ENCODE measurements around the gene SEC24C.
"Not testable (repeated sequence)": the region's sequence is repeated elsewhere in the genome, so short reads cannot be mapped to it uniquely, and the experiment has no call there.

SEC24C gene

GRCh38 chr10:73743905-73744663, at the start of gene SEC24C:
TSS of gene SEC24C (plus strand) at chr10:73744372. CDS start at chr10:73746833, 2,461 bp downstream.
- peak; percentile 98 for DNase-seq

DNA sequence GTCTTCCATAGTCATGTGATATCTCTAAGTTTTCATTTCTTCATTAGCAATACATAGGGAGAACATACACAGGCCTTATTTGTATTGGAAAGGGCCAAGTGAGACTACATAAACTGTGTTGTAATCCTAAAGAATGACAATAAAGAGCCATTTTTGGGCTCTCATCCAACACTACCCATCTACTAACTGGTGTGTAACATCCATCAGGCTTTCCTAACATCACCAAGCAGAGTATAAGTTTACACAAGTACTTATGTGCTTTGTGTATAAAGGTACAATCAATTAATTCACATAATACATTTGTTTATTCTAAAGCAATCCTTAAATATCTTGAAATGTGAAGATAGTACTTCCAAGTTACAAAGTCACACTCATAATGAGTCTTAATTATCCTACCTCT, 48.9 kb upstream of the SEC24C start:
- not testable (repeated sequence) for DNase-seq

GRCh38 chr10:73697675-73698159, 46.5 kb upstream of the SEC24C start, which contains the start of gene AGAP5:
TSS of gene AGAP5 (minus strand) at chr10:73698109. CDS start at chr10:73697755, 354 bp downstream.
- not testable (repeated sequence) for DNase-seq

DNA sequence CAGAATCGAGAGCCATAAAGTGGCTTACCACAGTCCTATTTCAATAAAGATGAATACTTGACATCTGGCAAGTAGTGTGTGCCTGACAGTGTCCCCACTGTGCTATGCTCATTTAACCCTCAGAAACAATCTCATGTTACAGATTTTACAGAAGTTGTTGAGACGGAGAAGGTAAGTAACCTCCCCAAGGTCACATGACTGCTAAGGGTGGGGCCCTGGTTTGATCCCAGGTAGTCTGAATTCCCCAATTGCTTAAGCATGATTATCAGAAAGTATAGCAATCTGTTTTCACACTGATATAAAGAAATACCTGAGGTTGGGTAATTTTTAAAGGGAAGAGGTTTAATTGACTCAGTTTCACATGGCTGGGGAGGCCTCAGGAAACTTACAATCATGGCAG, 45.4 kb upstream of the SEC24C start:
- not testable (repeated sequence) for DNase-seq

GRCh38 chr10:73703924-73704323, 40.2 kb upstream of the SEC24C start:
- DNase-seq, result not testable (repeated sequence)

- not testable (repeated sequence) for DNase-seq
Observed at GRCh38 chr10:73705506-73706072, 38.6 kb upstream of the SEC24C start.

GRCh38 chr10:73706488-73706887, 37.7 kb upstream of the SEC24C start:
- DNase-seq, result not testable (repeated sequence)

GRCh38 chr10:73707628-73708027, 36.5 kb upstream of the SEC24C start:
- DNase-seq, result not testable (repeated sequence)

- DNase-seq, result not testable (repeated sequence)
Observed at GRCh38 chr10:73708122-73708521, 36.0 kb upstream of the SEC24C start.

GRCh38 chr10:73711683-73712082, 32.5 kb upstream of the SEC24C start:
- DNase-seq, result not testable (repeated sequence)

DNA sequence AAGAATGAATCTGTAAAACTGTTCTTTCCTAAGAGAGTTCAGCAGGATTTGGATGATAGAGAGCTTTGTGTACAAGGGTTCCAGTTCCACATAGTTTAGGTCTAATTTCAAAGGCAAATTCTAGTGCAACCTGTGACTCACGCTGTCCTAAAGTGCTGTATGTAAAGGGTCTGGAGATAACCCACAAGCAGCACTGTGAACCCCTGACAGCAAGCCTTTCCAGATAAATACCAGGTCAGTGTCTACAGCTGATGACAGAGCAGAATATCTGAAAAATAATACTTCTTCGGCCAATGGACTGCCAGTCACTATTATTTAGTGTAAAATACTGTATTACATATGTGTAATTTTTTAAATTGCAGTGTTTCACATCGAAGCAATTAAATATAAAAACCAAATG, 30.3 kb upstream of the SEC24C start:
- not testable (repeated sequence) for DNase-seq

DNA sequence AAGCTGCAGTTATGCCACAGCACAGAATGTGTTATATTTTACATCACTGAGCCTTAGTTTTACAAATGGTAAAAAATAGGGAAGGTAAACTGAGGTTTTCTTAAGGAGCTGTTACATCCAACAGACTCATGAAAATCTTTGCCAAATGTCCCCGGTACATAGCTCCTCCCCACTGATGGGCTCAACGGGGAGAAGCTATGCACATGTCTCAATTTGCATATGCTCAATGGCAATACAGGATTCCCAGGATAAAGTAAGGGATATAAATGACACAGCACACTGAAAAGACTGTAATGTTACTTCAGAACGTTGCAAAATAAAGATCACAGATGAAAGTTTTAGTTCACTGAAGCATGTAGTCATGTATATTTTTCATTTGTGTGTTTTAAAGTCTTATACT, 29.7 kb upstream of the SEC24C start:
- not testable (repeated sequence) for DNase-seq

GRCh38 chr10:73715179-73716156, 28.7 kb upstream of the SEC24C start:
- DNase-seq, result not testable (repeated sequence)

GRCh38 chr10:73716251-73716650, 27.9 kb upstream of the SEC24C start:
- DNase-seq, result no peak

GRCh38 chr10:73717556-73717955, 26.6 kb upstream of the SEC24C start:
- DNase-seq, result no peak

GRCh38 chr10:73720561-73720960, 23.6 kb upstream of the SEC24C start:
- not testable (repeated sequence) for DNase-seq

GRCh38 chr10:73723516-73723915, 20.7 kb upstream of the SEC24C start:
- no peak for DNase-seq

DNA sequence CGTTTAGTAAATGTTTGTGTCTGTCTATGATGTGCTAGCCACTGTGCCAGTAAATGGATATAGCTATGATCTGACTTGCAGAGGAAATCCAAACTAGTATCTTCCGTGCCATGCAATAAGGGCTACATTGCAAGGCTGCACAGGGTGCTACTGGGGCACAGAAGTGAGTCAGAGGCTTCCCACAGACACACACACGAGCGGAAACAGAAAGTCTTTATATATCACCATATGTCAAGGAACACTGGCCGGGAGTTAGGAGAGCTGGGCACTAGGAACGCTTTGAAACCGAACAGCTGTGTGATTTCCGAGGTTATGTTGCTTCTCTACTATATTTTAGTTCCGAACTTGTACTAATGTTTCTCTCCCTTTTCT, 14.4 kb upstream of the SEC24C start:
- DNase-seq, result not testable (repeated sequence)

GRCh38 chr10:73730153-73730906, 13.8 kb upstream of the SEC24C start:
- peak; percentile 94 for DNase-seq

GRCh38 chr10:73731588-73732375, 12.4 kb upstream of the SEC24C start:
- DNase-seq, result no peak

DNA sequence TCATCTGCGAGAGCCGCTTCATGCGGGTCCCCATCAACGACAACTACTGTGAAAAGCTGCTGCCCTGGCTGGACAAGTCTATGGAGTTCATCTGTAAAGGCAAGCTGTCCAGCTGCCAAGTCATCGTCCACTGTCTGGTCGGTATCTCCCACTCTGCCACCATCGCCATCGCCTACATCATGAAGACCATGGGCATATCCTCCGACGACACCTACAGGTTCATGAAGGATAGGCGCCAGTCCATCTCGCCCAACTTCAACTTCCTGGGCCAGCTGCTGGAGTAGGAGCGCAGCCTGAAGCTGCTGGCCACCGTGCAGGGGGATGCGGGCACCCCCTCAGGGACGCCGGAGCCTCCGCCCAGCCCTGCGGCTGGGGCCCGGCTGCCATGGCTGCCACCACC, 11.7 kb upstream of the SEC24C start:
- DNase-seq, result no peak

Data from left hindlimb (tissue), 1 donor.